Keratinocyte (primary cell): ENCODE measurements around the gene ATP5IF1. TPM values are rescaled to one million over a fixed set of nuclear protein-coding genes. Genes with fewer than 3 reads are reported as not detected.

Experiments
- DNase-seq: peaks from one replicate; pipeline ENCODE4 v3.0.0-alpha.2; 2011; ENCODE audit warnings: low read depth, missing footprints, low spot score
- FAIRE-seq: peaks from 2 replicates; lab custom pipeline; 2011; peaks lifted over from hg19 to GRCh38; lab: Jason Lieb, UNC
- H2AFZ ChIP-seq: 2 replicates; pipeline ENCODE4 v1.6.0; 2012; ENCODE audit warnings: low read length, control low read depth, inconsistent platforms; ENCODE audit not compliant: control insufficient read depth
- H3K27ac ChIP-seq: 2 replicates; pipeline ENCODE4 v1.5.1; 2011; ENCODE audit warnings: low read length; ENCODE audit not compliant: control insufficient read depth, insufficient read depth
- H3K27me3 ChIP-seq: 3 replicates; pipeline ENCODE4 v1.6.0; 2011; ENCODE audit warnings: low read length; ENCODE audit not compliant: control insufficient read depth, insufficient read depth; ENCODE audit errors: extremely low read depth
- H3K36me3 ChIP-seq, 2 experiments: 2 replicates in 1 of 2; 3 replicates in 1 of 2; pipeline ENCODE4 v1.5.1; 2011; ENCODE audit warnings: low read length in 2 of 2, mild to moderate bottlenecking in 1 of 2; ENCODE audit not compliant: control insufficient read depth in 2 of 2, insufficient read depth in 2 of 2; ENCODE audit errors: extremely low read depth in 1 of 2
- H3K4me1 ChIP-seq: 3 replicates; pipeline ENCODE4 v1.5.1; 2011; ENCODE audit warnings: low read length; ENCODE audit not compliant: control insufficient read depth, insufficient read depth; ENCODE audit errors: extremely low read depth
- H3K4me2 ChIP-seq: 3 replicates; pipeline ENCODE4 v1.6.0; 2011; ENCODE audit warnings: low read depth, low read length; ENCODE audit not compliant: control insufficient read depth, insufficient read depth; ENCODE audit errors: extremely low read depth
- H3K4me3 ChIP-seq, 3 experiments: fragments of 200-600 bp in 1 of 3; sonication (generic) in 1 of 3; 2 replicates in 2 of 3; 3 replicates in 1 of 3; pipeline ENCODE4 v1.5.1; 2011 to 2016; ENCODE audit warnings: low read length in 3 of 3, mild to moderate bottlenecking in 3 of 3, control low read depth in 2 of 3, inconsistent platforms in 1 of 3, low read depth in 1 of 3, mixed read lengths in 1 of 3, mixed run types in 1 of 3, moderate library complexity in 1 of 3; ENCODE audit not compliant: control insufficient read depth in 2 of 3, insufficient read depth in 2 of 3; ENCODE audit errors: extremely low read depth in 1 of 3
- H3K79me2 ChIP-seq: 2 replicates; pipeline ENCODE4 v1.6.0; 2012; ENCODE audit warnings: low read length; ENCODE audit not compliant: control insufficient read depth, insufficient read depth
- H3K9ac ChIP-seq: 3 replicates; pipeline ENCODE4 v1.6.0; 2011; ENCODE audit warnings: low read length; ENCODE audit not compliant: control insufficient read depth, insufficient read depth; ENCODE audit errors: extremely low read depth
- H3K9me1 ChIP-seq: 3 replicates; pipeline ENCODE4 v1.6.0; 2011; ENCODE audit warnings: low read length; ENCODE audit not compliant: control insufficient read depth, insufficient read depth; ENCODE audit errors: extremely low read depth
- H3K9me3 ChIP-seq: 2 replicates; pipeline ENCODE4 v1.5.1; 2012; ENCODE audit warnings: low read depth, low read length; ENCODE audit not compliant: control insufficient read depth
- H4K20me1 ChIP-seq: 3 replicates; pipeline ENCODE4 v1.6.0; 2011; ENCODE audit warnings: low read length; ENCODE audit not compliant: control insufficient read depth, insufficient read depth; ENCODE audit errors: extremely low read depth
- EZH2 ChIP-seq: IDR thresholded peaks from one replicate; pipeline ENCODE4 v1.6.1; 2012; ENCODE audit warnings: inconsistent platforms, mild to moderate bottlenecking, low read length, moderate library complexity
- dilution Hi-C: fragments of 300-500 bp; cut with MboI; formaldehyde crosslinking; loops from one replicate; pipeline ENCODE4 v1.7.0; 2020; ENCODE audit warnings: low sequenced_read_pairs; ENCODE audit not compliant: extremely low pct_ligation_motif_present
- polyA plus RNA-seq, 5 experiments: library from polyadenylated mRNA; depleted of rRNA in 3 of 5; stranded (reverse) in 3 of 5; stranded (forward) in 1 of 5; unstranded in 1 of 5; fragments of >200 nt; gene quantifications; 1 replicate in 1 of 5; 2 replicates in 3 of 5; 3 replicates in 1 of 5; pipeline versions ENCODE4 v1.2.1 to v1.2.3, GENCODE V29; 2011 to 2012; ENCODE audit warnings: missing spikeins in 2 of 5, low read depth in 1 of 5, low replicate concordance in 1 of 5
- TF ChIP-seq, protein P1 (sequence below), 3 experiments: IDR thresholded peaks in 1 of 3; conservative IDR thresholded peaks in 1 of 3; optimal IDR thresholded peaks in 1 of 3; 2 replicates in 2 of 3; 3 replicates in 1 of 3; pipeline versions ENCODE3 to v1.5.1; 2011; ENCODE audit warnings: low read length in 3 of 3, mild to moderate bottlenecking in 3 of 3, moderate library complexity in 2 of 3, control low read depth in 1 of 3, inconsistent platforms in 1 of 3; ENCODE audit not compliant: insufficient read depth in 2 of 3; ENCODE audit errors: extremely low read depth in 1 of 3

ATP5IF1 gene
- polyA plus RNA-seq, 1 donor (not counting 4 experiments of a cell fraction or from before 2014, with no cell fraction given), result 332 TPM

DNA sequence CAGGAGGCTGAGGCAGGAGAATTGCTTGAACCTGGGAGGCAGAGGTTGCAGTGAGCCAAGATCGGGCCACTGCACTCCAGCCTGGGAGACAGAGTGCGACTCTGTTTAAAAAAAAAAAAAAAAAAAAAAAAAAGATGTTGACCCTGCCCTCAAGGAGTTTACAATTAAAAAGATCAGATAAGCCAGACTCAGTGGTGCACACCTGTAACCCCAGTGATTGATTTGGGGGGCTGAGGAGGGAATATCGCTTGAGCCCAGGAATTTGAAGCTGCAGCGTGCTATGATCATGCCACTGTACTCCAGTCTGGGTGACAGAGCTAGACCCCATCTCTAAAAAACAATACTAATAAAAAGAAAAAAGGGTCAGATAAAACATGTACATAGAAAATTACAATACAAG lies 21.8 kb downstream of the ATP5IF1 start:
- H3K4me3 ChIP-seq, result no peak overlapping the region
- H3K9me1 ChIP-seq, result no peaks in the 10 kb centered on the region
- H3K36me3 ChIP-seq, result peaks cover 1 to 16% of the 10 kb centered on the region in 2 experiments
- peaks cover 17% of the 10 kb centered on the region for H3K4me1 ChIP-seq
- H3K27ac ChIP-seq, result peak overlapping the region; percentile 99
- no peaks in the 10 kb centered on the region for H3K27me3 ChIP-seq
- H2AFZ ChIP-seq, result no peak overlapping the region
- H3K9me3 ChIP-seq, result no peaks in the 10 kb centered on the region
- DNase-seq (no peak), FAIRE-seq (no peak)
- H4K20me1 ChIP-seq, result peaks cover 16% of the 10 kb centered on the region
- H3K4me2 ChIP-seq, result no peak overlapping the region
- TF ChIP-seq EZH2, result no peak
- TF ChIP-seq, protein P1, sequence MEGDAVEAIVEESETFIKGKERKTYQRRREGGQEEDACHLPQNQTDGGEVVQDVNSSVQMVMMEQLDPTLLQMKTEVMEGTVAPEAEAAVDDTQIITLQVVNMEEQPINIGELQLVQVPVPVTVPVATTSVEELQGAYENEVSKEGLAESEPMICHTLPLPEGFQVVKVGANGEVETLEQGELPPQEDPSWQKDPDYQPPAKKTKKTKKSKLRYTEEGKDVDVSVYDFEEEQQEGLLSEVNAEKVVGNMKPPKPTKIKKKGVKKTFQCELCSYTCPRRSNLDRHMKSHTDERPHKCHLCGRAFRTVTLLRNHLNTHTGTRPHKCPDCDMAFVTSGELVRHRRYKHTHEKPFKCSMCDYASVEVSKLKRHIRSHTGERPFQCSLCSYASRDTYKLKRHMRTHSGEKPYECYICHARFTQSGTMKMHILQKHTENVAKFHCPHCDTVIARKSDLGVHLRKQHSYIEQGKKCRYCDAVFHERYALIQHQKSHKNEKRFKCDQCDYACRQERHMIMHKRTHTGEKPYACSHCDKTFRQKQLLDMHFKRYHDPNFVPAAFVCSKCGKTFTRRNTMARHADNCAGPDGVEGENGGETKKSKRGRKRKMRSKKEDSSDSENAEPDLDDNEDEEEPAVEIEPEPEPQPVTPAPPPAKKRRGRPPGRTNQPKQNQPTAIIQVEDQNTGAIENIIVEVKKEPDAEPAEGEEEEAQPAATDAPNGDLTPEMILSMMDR (optimal IDR thresholded peaks at IDR 0.05 in 1 of 3, IDR thresholded peaks at IDR 0.05 in 1 of 3, conservative IDR thresholded peaks at IDR 0.05 in 1 of 3; ENCODE audit: extremely low read depth in 1 of 3, insufficient read depth in 2 of 3, low read length in 3 of 3), result no peak
- dilution Hi-C loops, result no loop called here
- H3K79me2 ChIP-seq, result peaks cover 33% of the 10 kb centered on the region
- H3K9ac ChIP-seq, result peak overlapping the region; percentile 85

DNA sequence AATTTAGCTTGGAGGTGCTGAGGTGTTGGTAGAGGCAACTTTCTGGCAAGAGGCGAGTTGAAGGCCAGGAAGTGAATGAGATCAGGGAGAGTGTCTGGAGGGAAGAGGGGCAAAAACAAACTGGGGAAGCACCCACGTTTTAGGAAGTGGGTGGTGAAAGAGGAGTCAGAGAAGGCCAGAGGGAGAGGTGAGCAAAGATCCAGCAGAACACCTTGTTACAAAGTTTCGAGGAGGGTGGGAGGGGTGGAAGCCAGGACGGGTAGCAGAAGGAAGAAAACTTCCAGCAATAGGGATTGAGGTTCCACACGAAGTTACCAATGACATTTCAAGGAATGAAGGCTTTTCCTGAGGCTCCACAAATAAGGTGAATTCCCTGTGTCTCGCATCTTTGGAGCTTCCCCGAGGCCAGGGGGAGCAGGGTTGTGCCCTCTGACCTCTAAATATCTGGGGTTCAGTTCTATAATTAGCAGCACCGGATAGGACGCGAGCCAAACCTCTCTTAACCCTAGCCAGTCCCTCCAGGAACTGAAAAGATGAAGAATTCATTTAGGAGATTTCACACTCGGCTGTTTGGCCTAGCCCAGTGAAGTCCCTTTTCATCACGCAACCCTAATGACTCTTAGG lies 22.8 kb downstream of the ATP5IF1 start:
- no peak for TF ChIP-seq EZH2
- TF ChIP-seq, protein P1 (optimal IDR thresholded peaks at IDR 0.05 in 1 of 3, IDR thresholded peaks at IDR 0.05 in 1 of 3, conservative IDR thresholded peaks at IDR 0.05 in 1 of 3; ENCODE audit: extremely low read depth in 1 of 3, insufficient read depth in 2 of 3, low read length in 3 of 3), result no peak
- peak overlapping the region; percentile 99 for H3K27ac ChIP-seq
- no peaks in the 10 kb centered on the region for H3K9me3 ChIP-seq
- dilution Hi-C loops, result no loop called here
- DNase-seq, result no peak
- H2AFZ ChIP-seq, result peak overlapping the region; percentile 77
- peaks cover 1 to 21% of the 10 kb centered on the region in 2 experiments for H3K36me3 ChIP-seq
- no peak for FAIRE-seq
- H3K4me3 ChIP-seq, result peak overlapping the region; percentile 1 to 95 (median 13)
- peaks cover 43% of the 10 kb centered on the region for H3K79me2 ChIP-seq
- no peaks in the 10 kb centered on the region for H3K27me3 ChIP-seq
- peak overlapping the region; percentile 86 for H3K4me2 ChIP-seq
- peaks cover 7% of the 10 kb centered on the region for H3K9me1 ChIP-seq
- peaks cover 26% of the 10 kb centered on the region for H4K20me1 ChIP-seq
- peak overlapping the region; percentile 85 for H3K9ac ChIP-seq
- peaks cover 24% of the 10 kb centered on the region for H3K4me1 ChIP-seq
